Umbilical cord (tissue), 2 donors: ENCODE results near the gene XYLT1. TPM values are rescaled to one million over a fixed set of nuclear protein-coding genes. Genes with fewer than 3 reads are reported as not detected.
A peak's percentile ranks its signal among the peaks of the same experiment; 100 is the strongest.

Experiments used
- DNase-seq: peaks from one replicate; pipeline ENCODE4 v3.0.0-alpha.2; 2015; ENCODE audit warnings: low spot score
- total RNA-seq: library from RNA; depleted of rRNA; stranded (reverse); fragments of >200 nt; gene quantifications from one replicate; pipeline ENCODE4 v1.2.3, GENCODE V29; 2014; ENCODE audit warnings: low replicate concordance; ENCODE audit not compliant: insufficient read depth

The XYLT1 gene
- total RNA-seq, 1 donor from 2014 or later: 61.2 TPM

GRCh38 chr16:17205279-17206211, 265.2 kb downstream of the XYLT1 start:
- DNase-seq: peak; percentile 31

- no peak for DNase-seq
These were observed 266.1 kb downstream of the XYLT1 start for GRCh38 chr16:17204644-17205043.

- peak; percentile 66 for DNase-seq
These were observed 266.6 kb downstream of the XYLT1 start for GRCh38 chr16:17204206-17204605.

- DNase-seq: no peak
These were observed 267.3 kb downstream of the XYLT1 start for GRCh38 chr16:17203424-17203823.

- no peak for DNase-seq
These were observed 271.6 kb downstream of the XYLT1 start for GRCh38 chr16:17199135-17199534.

- no peak for DNase-seq
These were observed 274.2 kb downstream of the XYLT1 start for GRCh38 chr16:17196526-17196925.

- DNase-seq: no peak
These were observed 276.5 kb downstream of the XYLT1 start for GRCh38 chr16:17194190-17194780.

GRCh38 chr16:17193566-17194100, 277.1 kb downstream of the XYLT1 start:
- DNase-seq: no peak

GRCh38 chr16:17184026-17184425, 286.7 kb downstream of the XYLT1 start:
- DNase-seq: no peak

GRCh38 chr16:17177959-17178905, 292.5 kb downstream of the XYLT1 start:
- peak; percentile 75 for DNase-seq

GRCh38 chr16:17177242-17177958, 293.4 kb downstream of the XYLT1 start:
- peak; percentile 97 for DNase-seq

- no peak for DNase-seq
These were observed 294.6 kb downstream of the XYLT1 start for GRCh38 chr16:17176199-17176598.

- peak; percentile 96 for DNase-seq
These were observed 297.5 kb downstream of the XYLT1 start for GRCh38 chr16:17173281-17173680.

- peak; percentile 17 for DNase-seq
These were observed 299.3 kb downstream of the XYLT1 start for GRCh38 chr16:17171250-17172143.

GRCh38 chr16:17170435-17170834, 300.3 kb downstream of the XYLT1 start:
- DNase-seq: no peak

GRCh38 chr16:17168181-17168580, 302.6 kb downstream of the XYLT1 start:
- DNase-seq: no peak

- no peak for DNase-seq
These were observed 304.7 kb downstream of the XYLT1 start for GRCh38 chr16:17166095-17166494.

GRCh38 chr16:17162560-17162959, 308.2 kb downstream of the XYLT1 start:
- no peak for DNase-seq

- no peak for DNase-seq
These were observed 309.8 kb downstream of the XYLT1 start for GRCh38 chr16:17160920-17161431.
